HG03432 (cell line): ENCODE results near the gene ABRAXAS1.
"Not testable (repeated sequence)": the region's sequence is repeated elsewhere in the genome, so short reads cannot be mapped to it uniquely, and the experiment has no call there.

Source experiments
- ATAC-seq: cut with Tn5 transposase; IDR thresholded peaks from one replicate; pipeline ENCODE4 v1.9.1; 2021; ENCODE audit warnings: mild to moderate bottlenecking, moderate library complexity; ENCODE audit not compliant: unreplicated experiment

ABRAXAS1 gene

DNA sequence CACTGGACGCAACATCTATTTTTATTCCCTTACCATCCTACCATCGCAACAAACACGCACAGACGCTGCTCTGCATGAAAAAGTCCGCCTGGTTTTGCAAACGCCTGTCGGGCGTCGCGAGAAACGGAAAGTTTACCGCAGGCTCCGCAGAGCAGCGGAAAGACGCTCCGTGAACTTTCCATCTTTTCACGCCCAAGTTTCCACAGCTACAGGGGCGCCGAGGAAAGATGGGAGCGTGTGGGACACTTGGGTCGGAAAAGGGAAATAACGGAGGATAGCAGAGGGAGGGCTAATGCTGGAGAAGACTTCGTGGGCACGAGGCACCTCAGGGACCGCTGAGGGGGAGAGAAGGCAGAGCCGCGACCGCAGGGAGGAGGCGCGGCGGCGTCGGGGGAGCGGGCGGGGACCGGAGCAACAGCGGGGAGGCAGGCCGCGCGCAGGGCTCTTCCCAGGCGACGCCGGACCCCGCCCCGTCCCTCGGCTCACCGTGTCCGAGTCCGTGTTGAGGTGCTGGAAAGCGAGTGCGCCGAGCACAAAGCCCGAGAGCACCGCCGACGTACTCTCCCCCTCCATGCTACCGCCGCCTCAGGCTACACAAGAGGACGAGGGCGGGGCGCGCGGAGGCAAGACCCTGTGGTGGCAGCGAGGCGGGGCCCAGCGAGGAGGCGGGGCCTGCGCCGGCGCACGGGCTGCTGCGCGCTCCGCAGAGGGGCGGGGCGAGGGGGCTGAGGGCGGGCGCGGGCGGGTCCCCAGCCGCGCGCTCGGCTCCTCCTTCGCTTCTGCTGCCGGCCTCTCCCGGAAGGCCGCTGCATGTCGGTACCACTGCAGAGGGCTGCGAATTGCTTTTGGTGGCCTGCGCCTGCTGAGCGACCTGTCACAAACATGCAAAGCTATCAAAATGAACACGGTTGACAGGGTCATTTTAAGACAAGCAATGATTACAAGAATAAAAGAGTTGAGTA lies at the start of gene ABRAXAS1:
TSS of gene ABRAXAS1 (minus strand) at position 601 of the 962 bp plus-strand sequence. CDS start at position 573, 28 bp downstream.
- ATAC-seq = peak; percentile 97

DNA sequence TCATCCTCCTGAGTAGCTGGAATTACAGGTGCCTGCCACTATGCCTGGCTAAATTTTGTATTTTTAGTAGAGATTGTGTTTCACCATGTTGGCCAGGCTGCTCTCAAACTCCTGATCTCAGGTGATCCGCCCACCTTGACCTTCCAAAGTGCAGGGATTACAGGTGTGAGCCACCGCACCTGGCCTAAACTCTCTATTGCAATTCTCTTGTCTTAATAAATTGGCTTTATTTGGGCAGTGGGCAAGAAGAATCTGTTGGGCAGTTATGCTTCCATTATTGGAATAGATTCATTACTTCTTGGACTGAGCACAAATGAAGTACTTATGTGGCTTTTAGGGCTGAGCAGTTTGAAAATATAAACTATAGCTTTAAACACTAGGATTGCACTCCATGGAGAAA lies 42.8 kb upstream of the ABRAXAS1 start:
- no peak for ATAC-seq

DNA sequence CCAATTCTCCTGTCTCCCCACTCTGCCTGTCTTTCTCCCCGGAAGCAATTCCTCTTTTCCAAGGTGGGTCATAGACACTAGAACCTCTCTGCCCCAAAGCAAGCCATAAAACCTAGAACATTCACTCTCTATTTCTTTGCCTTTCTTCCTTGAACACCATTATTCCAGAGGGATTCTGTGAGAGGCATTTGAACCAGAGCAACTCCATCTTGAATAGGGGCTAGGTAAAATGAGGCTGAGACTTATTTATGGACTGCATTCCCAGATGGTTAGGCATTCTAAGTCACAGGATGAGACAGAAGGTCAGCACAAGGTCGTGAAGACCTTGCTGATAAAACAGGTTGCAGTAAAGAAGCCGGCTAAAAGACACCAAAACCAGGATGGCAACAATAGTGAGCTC lies 37.3 kb upstream of the ABRAXAS1 start:
- no peak for ATAC-seq

DNA sequence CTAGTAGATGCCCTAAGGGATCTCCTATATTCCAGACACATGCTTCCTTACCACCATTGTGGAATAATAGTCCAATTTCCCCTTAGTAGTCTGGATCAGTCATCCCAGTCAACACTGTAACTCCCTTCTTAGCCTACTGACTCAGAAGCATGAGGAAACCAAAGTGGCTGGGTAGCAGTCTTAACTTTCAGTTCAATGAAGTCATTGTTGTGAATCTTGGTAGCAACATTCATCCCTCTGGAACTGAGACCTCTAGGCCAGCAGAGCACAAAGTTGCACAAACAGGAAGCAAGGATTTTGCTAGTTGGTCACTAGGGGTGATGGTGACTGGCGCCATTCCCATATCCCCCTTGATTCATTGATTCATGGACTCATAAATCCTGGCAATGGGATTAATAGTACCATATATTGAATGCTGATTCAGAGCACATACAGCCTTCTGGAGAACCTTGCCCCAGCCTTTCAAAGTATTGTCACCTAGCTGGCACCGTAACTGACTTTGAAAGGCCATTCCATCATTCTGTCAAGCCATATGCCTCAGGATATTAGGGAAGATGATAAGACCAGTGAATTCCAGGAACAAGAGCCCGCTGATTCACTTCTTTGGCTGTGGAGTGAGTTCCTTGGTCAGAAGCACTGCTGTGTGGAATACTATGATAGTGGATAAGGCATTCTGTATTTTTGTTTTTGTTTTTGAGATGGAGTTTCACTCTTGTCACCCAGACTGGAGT lies 31.3 kb upstream of the ABRAXAS1 start:
- ATAC-seq = no peak

DNA sequence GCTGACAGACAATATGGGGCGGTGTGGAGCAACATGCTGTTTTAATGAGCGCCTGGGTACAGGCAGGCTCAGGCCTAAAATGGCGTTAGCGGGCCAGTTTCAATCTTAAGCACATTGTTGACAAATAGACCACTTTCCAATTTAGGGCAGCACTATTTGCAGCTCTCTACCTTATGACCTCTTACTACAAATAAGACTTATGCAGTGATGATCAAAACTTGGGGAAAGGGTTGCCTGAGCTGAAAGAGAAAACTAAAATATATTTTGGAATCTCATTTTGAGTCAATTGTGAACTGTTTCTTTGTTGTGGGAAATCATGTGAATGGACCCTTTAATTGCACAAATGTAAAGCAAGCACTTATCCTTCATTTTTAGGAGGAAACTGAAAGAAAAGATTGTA lies 25.5 kb upstream of the ABRAXAS1 start:
- peak; percentile 70 for ATAC-seq

DNA sequence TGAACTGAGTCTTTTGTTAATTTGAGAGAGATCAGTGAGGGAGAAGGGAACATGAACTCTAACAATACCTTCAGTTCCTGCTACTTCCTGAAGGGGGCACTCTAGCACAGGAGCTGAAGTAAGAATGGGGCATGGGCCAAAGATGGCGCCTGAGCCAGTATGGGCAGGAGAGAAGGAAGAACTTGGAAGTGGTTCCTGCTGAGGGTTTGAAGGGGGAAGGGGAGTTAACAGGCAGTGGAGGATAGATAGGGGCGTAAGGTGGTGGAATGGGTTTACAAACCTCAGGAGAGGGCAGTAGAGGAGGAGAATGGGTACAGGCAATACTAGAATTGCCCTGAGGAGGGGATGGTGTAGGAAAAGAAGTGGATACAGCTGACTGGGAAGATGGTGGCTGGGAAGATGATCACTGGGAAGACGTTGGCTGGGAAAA lies 24.3 kb upstream of the ABRAXAS1 start:
- ATAC-seq = not testable (repeated sequence)

DNA sequence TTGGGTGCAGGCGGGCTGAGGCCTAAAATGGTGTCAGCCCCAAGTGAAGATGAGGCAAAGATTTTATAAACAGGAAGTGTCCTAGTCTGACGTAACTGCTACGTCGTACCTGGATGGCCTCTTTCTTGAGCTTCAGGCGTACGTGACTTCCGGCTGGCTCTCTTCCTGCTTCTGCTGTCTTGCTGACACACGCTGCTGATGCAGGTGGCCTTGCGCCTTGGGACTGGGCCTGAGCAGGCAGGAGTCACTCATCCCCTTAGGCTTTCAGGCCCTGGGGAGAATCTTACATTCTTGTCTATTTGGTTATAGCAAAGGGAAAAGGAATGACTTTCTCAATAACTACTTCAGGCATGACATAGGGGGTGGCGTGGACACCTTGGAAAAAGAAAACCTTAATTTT lies 20.1 kb upstream of the ABRAXAS1 start:
- no peak for ATAC-seq

DNA sequence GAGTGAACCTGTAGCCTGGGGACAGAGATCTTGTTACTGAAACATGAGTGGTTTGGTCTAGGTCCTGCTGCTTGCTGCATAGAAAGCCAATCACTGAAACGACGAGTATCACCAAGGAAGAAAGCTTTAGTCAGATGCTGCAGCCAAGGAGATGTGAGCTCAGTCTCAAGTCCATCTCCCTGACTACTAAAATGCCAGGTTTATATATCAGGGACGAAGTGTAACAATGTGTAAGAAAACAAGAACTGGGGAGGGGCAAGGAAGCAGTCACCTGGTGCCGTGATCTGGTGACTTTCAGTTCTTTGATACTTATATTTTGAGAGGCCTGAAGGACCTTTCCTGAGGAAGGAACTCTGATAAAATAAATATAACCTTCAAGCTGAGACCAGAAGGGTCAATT lies 19.6 kb upstream of the ABRAXAS1 start:
- no peak for ATAC-seq

DNA sequence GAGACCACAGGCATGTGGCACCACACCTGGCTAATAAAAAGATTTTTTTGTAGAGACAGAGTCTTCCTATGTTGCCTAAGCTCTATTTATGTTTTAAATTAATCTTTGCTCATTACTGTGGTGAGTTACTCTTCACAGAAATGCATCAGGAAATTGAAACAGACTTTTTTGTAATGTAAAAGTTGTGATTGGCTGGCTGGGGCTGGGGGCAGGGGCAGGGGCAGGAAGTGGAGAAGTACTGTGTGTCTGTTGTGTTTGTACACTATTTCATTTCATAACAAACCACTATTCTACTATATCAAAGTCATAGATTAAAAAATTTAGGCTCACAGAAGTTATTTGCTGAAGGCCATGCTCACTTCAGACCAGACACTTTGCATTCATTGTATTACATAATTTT lies 19.1 kb upstream of the ABRAXAS1 start:
- ATAC-seq = no peak

DNA sequence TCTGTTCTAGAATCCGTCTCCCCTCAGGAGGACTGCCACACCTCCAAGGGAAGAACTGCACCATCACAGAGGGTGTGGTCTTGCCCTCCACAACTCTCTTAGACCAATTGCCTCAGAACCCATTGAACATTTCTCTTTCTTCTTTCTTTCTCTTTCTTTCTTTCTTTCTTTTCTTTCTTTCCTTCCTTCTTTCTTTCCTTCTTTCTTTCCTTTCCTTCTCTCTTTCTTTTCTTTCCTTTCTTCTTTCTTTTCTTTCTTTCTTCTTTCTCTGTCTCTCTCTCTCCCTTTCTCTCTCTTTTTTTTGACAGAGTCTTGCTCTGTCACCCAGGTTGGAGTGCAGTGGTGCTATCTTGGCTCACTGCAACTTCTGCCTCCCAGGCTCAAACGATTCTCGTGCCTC lies 16.8 kb upstream of the ABRAXAS1 start:
- not testable (repeated sequence) for ATAC-seq

DNA sequence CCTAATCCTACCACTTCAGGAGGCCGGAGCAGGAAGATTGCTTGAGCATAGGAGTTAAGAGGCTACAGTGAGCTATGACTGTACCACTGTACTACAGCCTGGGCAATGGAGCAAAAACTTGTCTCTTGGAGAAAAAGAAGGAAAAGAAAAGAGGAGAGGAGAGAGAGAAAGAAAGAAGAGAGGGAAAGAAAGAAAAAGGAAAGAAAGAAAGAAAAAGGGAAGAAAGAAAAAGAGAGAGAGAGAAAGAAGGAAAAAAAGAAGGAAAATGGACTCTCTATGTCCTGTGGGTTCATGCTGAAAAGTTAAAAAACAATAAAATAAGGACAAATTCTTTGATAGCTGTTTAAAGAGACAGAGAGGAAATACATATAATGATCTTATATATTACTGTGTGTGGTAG lies 13.3 kb upstream of the ABRAXAS1 start:
- ATAC-seq = no peak

DNA sequence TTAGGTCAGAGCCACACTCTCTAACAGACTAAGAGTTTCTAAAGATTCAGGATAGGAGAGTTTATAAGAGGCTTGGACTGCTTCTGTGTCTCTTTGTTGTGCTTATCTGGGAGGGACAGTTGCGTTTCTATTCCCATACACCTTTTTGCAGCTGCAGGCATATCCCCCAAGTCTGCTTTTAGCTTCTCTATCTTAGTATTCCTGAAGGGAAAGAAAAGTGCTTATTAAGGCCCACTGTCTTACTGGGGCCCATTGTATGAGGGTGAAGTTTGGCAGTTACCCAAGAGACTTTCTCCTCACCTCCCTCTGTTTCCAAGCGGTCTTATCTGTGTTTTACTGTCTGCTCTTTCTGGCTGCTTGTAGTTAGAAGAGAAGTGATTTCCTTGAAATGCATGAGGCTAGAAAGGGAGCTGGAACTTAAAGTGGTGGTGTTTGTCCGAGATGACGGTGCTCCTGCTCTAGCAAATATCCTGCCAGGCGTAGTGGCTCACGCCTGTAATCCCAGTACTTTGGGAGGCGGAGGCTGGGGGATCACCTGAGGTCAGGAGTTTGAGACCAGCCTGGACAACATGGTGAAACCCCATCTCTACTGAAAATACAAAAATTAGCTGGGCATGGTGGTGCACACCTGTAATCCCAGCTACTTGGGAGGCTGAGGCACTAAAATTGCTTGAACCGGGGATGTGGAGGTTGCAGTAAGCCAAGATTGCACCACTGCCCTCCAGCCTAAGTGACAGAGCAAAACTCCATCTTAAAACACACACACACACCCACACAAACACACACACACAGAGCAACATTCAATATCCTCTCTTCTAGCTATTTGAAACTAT lies 11.4 kb upstream of the ABRAXAS1 start:
- ATAC-seq = not testable (repeated sequence)

DNA sequence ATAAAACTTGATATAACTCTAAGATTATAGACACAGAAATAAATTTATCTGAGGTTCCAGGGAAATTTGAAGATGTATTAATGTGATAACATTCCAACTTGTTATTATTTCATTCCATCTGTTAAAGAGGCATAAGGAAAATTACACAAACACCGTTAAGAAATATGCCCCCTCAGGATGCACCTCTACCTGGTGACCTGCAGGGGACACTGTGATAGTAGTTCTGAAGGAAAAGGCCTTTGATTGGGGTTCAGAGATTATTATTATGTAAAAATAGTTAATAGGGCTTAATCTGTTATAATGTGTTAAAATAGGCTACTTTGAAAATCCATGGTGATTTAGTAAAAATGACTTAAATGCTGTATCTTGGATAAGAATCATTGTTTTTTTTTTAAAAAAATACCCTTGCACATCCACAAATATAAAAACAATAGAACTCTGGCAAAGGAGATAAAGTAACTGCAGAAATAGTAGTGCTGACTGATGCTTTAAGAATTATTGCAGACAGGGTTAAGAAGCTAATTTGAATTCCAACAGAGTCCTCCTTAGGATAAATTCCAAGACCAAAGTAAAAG lies 6.1 kb upstream of the ABRAXAS1 start:
- ATAC-seq = peak; percentile 85

DNA sequence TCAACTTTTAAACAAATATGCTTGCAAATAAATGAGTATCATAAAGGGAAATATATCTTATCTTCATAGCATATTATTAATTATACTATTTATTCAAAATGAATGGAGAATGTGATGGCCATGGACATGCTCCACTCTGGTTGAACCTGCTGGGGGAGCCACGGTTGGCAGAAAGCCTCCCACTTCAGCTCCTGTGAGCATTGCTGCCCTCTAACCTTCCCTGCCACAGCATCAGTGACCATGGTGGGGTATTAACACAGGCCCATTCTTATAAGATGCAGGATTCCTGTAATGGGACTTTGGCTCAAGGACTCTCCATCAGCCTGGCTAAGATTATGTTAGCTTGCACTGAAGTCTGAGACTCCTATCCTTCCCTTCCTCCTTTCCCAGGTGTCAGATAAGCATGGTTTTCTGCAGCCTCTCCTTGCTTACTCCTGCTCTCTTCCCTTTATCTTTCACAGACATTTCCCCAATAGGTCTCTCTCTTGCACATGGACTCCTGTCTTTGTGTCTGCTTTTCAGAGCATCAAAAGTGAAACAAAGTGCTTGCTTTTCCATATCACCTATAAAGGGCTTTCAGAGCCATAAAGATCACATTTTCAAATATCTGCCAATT lies 4.9 kb upstream of the ABRAXAS1 start:
- ATAC-seq = no peak

DNA sequence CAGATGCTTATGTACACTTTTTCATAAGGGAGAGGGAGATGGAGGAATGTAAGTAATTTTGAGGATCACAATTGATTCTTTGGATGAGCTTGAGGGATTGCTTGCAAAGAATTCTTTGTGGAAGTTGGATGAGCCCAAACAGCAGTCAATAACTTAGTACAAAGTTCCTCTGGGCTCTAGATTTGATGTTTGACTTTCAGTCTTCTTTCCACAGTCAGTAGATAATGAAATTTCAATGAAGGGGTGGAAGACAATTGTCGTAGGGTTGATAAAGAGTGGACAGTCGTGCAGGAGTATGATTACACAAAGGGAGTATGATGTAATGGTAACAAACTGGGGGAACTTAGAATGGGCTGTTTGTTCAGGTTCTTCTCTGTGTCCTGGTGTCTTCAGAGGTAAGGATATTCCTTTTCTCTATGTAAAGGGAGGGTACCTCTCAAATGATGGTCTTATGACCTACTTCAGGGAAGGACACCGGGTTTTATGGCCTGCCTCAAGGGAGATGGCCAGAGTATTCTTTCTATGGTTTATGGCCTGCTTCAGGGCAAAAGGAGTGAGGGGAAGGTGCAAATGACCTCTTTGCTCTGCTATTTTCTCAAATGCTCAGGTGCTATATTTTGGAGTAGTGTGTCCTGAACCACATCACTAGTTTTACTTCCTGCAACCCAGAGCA lies 1.7 kb upstream of the ABRAXAS1 start:
- ATAC-seq = no peak

DNA sequence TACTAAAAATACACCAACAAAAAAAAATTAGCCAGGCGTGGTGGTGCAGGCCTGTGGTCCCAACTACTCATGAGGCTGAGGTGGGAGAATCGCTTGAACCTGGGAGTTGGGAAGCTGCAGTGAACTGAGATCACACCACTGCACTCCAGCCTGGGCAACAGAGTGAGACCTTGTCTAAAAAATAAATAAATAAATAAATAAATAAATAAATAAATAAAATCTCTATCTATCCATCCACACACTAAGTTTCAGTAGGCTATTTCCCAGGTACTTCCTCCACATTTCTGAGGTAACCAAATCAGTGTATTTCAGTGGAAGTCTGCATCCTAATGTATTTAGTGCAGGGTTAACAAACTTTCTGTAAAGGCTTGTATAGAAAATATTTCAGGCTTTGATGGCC lies 10.9 kb downstream of the ABRAXAS1 start:
- ATAC-seq = no peak

DNA sequence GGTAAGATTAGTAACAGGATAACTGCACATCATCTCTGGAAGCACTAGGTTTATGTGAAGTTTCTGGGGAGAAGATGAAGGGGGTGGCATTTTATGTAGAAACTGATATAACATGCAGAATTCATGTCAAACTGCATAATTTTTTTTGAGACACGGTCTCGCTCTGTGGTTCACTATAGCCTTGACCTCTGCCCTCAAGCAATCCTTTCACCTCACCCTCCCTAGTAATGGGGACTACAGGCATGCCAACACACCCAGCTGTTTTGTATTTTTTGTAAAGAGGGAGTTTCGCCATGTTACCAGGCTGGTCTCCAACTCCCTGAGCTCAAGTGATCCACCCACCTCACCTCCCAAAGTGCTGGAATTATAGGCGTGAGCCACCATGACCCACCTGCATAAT lies 11.5 kb downstream of the ABRAXAS1 start:
- ATAC-seq = no peak

DNA sequence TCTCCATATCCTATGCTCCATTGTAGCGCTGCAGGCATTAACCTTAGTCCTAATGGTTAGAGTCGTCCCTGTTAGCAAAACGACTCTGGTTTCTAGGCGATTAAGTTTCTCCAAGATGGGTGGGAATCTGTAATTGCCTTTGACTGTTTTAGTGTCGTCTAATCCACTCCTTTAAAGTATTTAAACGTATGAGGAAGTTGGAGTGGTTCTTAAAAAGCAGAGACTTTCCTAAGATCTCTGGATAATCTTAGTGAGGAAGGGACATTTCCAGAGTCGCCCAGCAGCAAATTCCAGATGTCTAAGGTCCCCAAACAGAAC lies 28.8 kb downstream of the ABRAXAS1 start:
- no peak for ATAC-seq

DNA sequence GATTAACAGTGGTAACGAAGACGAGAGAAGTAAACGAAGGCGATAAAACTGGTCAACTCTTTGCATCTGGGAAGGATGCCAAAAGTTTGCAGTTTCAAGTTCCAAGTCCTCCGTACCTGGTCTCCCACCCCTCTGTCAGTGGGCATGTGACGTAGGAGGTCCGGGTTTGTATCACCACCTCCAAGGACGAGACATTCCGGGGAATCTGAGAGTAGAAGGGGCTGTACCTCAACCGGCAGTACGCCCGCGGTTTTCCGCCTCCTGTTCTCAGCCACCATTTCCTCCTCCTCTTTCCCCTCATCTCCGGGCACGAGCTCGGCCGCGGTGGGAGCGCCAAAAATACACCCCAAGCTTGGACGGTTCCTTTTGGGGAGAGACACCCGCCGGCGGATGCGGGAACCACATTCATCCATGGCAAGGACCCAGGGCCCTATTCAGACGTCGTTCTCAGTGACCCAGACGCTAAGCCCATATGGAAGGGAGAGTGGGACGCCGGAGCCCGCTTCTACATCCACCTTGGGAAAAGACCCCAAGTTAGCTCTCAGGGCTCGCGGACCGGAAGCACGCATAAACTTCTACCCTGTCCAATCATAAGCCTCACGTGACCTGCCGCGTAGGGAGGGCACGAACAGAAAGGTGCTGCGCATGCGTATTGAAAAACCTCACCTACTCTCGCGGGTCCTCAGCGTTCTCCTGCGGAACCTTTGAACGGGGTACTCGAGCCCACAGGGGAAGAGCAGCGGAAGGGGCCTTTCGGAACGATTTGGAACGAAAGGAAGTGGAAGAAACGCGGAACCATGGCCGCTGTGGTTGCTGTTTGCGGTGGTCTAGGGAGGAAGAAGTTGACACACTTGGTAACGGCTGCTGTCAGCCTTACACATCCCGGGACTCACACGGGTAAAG lies 29.4 kb downstream of the ABRAXAS1 start, which contains the start of the genes HELQ and MRPS18C:
TSS of gene HELQ (minus strand) at position 543 of the 903 bp plus-strand sequence. CDS start at position 413, 130 bp downstream.
TSS of gene MRPS18C (plus strand) at position 778 of the 903 bp plus-strand sequence. CDS start at position 798, 20 bp downstream.
- ATAC-seq = peak; percentile 95
